HG03175 (cell line): ENCODE results near the gene ATAT1.

Experiments
- ATAC-seq: cut with Tn5 transposase; IDR thresholded peaks from one replicate; pipeline ENCODE4 v1.9.1; 2021; ENCODE audit warnings: mild to moderate bottlenecking, moderate library complexity; ENCODE audit not compliant: unreplicated experiment

The ATAT1 gene

DNA sequence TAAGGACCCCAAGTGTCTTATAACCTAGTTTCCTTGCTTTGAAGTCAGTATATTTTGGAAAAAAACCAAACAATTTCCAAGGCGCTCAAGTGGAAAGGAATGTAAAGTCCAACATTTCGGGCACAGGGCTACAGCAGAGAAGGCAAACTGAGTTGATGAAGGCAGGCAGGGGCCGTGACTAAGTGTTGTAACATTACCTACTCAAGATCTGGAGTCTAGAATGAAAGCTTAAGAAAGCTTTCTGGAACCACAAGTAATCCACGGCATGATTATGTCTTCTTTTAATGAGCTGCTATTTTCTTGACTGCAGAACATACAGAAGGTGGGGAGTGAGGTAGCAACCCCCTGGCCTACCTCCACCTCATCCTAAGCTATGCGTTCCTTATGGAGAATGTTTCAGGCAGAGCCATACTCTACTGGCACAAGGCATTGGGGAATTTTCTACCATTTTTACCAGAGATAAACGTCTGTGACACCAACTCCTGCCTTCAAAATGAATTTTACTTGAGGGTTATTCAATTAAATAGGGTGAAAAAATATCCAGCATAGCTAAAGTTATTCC is 13.9 kb upstream of the ATAT1 start:
- ATAC-seq: no peak

DNA sequence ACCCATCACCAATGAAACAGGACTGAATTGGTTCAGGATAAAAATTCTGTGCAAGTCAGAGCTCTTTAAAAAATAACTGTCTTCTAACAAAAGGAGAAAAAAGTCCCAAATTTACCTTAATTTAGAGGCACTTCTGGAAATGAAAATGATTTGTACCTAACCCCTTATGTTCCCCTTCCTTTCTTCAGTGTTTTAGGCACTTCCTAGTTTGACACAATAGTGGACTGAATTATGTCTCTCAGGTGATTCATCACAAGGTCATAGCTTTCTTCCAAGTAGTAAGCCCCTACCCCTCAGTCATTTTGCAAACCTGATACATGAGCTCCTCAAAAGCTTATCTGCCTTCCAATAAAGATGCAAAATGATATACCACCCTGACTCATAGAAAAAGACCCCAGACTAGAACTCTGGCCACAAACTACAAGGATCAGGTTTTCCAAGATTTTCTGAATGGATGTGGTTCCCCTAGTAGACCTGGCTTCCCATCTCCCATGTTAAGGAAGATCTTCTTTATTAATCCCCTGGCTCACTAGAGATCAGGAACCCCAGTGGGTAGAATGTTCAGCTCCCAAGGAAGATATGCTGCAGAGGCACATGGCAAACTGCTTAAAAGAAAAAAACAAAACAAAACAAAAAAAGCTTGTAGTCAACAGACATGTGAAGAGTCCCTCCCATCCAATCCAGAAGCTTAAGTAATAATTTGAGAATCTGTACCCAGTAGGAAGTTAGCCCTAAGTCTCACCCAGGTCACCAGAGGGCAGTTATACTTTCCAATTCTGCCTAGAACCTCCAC is 13.2 kb upstream of the ATAT1 start:
- ATAC-seq: no peak

DNA sequence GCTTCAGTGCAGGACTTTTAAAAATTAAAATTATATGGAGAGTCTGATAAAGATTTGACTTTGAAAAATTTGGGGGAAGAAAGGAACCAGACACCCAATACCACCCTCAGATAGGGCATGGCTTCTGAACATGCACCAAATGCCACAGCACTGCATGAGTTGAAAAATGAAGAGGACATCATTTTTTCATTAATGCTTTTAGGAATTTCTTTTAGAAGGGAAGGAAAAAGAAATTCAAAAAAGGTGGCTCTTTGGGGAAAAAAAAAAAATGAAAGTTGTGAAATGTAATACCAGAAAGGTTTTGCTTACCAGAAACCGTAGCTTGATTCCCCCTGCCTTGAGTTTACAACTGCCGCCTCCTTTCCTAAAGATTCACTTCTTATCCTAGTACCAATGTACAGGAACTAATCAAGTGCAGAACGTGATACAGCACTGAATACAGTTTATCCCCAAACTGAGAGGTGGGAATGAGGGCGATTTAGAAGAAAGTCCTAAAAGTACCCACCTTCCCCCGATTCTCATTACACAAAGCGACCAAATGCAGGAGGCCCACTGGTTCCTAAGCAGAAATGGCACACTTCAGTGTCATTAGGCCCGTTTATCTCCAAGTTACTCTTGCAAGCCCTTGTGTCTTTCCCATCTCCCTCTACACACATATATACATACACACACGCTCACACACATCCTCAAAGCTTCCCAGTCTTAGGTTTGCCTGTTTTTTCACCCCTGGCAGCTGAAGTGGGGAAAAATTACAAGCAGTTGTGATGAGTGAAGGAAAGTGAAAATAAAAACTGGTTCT is 12.4 kb upstream of the ATAT1 start:
- no peak for ATAC-seq

DNA sequence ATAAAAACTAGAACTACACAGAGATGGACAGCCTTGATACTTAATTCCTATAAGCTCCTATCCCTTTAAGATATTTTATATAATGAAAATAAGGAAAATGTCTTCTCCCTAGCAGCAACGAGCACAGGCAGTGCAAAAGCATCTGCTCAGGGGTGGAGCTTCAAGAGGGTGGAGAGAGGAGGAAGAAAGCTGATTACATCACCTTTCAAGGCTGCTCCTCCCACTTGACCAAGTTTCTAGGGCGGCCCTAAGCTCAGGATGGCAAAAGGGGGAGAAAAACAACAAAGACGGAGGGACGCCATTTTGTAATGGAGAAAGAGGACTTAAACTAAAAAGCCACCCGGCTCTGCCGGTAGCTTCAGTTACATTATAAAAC is 11.8 kb upstream of the ATAT1 start:
- ATAC-seq: peak; percentile 46

DNA sequence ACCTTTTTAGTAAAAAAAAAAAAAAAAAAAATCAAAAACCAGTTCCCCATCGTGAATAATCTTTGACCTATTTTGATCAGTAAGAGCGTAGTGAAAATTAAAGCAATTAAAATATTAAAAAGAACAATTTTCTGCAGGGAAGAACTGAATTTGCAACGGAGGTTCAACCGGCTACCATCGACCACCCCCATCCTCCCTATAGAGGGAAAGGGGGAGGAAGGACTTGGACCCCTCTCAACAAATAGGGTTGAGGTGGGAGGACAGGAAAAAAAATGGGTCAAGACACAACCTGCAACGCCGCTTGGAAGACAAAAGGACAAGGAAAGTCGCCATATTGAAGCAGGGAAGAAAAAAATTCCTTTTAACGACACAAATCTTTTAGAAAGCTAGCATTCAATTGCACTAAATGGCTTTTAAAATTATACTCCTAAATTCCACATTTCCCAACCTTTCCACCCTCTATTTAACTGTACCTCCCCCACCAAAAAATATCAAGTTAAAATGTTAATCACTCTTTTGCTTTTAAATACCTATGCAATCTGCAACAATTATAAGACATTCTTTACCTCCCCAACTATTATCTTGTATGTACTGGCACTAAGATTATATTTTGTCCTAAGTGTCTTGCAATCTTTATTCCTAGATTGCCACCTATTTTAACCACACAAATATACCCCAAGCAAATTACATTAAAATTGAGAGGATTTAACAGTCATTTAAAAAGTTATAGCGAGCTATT is 11.3 kb upstream of the ATAT1 start:
- no peak for ATAC-seq

DNA sequence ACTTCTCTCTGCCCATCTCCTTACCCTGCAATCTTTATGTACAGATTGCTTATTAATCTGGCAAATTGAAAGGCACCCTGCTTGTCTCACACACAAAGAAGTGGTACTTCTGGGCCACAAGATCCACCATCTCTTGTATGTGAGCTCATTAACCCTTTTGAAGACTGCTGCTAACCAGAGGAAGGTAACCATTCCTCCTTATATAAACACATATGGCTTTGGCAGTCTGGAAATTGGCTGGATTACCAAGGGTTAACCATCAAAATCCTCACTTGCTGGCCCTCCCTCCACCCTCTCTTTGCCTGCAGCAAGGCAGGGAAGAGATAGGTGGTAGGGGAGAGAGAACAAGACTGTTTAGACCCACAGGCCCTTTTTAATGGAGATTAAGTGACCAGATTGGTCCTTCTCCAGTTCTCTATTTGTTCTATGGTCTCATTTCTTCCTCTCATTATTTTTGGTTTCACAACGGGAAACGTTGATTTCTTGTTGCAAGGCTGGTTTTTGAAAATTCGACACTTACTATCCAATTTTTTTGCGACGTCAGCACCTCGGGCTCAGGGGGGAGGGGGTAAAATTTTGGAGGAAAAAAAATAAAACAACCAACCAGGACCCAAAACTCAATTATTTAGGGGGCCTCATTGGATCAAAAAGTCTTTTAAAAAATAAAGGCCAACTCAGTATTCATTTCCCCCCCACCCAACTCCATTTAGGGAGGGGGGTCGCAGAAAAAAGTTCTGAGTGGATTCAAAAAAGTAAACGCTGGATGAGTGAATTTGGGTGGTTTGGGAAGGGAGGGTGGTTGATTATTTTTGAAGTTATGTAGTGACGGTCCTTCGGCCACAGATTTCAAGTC is 10.5 kb upstream of the ATAT1 start:
- no peak for ATAC-seq

DNA sequence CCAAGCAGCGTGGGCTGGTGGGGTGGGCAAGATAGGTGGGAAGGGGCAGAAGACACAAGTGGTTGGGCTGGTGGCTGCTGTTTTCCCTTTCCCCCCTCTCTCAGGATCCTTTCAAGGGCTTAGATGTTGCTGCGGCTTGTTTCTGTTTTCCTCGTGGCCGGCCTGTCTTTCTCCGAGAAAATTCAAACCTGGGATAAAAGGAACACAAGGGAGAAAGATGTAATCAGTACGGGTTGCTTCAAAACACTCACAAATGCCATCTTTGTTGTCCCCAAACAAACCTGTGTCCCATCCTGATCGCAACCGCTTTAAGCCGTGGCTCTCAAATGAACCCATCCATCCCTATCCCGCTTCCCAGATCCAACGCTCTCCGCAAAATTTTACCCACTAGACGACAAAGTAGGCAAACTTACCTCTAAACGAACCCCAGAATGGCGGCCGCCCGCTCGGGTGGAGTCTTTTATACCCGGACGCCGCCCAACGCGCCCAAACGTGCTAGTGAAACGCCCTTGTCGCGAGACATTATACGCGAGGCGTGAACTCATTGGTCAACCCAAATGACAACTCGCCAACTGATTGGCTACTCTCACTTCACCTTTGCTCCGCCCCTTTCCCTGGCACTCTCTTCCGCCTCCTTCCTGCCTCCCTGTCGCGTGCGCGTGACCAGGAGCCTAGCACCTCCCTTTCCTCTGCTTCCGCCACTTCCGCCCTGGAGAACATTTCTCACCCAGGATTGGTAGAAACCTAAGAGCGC is 9.7 kb upstream of the ATAT1 start, which contains the start of gene PPP1R10:
Gene PPP1R10 (minus strand): TSS at position 433 of the 754 bp plus-strand sequence. CDS start 7,299 bp downstream, outside the sequence.
- peak; percentile 78 for ATAC-seq

DNA sequence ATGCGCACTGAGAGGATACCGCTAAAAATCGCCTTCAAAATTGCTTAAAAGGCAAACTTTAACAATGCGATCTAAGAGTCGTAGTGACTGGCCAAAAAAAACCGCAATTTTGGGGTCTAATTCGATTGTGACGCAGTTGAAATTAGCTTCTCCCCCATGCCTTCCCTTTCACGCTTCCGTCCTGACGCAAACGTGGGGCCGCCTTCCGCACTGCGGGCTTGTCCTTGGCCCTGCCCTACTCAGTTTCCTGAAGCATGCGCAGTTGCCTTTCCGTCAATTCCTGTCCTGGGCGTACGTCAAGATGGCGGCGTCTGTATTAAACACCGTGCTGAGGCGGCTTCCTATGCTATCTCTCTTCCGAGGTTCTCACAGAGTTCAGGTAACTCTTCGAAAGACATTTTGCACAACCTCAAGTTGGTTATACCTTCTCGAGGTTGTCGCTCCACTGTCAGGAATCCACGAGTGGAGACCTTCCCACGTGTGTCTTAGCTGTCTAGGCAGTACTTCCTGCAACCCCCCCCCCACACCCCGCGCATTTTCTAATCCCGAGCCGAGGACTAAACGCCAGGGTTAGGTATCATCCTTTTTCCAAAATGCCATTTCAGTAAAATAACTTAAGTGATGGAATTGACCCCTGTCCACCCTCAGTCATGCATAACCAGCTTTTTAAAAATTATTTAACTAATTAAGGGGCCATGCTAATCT is 9.0 kb upstream of the ATAT1 start, which contains the start of gene MRPS18B:
Gene MRPS18B (plus strand): TSS at position 276 of the 705 bp plus-strand sequence. CDS start 26 bp downstream, at position 302.
- peak; percentile 76 for ATAC-seq

DNA sequence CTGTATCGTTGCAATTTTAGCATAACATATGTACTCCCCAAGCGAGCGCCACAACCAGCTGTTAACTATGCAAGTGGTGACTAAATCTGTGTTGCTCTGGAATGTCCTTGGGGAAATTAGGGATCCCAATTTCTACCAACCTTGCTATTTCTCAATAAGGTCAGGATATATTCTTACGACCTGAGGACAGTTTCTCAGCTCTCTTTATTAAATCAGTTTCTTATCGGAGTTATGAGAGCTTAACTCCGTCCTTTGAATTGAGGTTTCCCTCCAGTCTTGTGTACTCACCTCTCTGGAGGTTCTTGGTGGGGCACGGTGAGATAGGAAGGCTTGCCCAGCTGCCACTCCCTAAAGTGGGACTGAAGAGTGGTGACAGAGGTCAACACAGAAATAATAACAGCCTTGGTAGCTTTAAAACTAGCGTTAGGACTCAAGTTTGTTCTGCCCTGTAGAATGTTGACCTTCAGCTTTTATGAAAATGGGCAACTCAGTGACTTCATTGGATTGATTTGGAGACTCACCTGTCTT is 8.3 kb upstream of the ATAT1 start:
- no peak for ATAC-seq

DNA sequence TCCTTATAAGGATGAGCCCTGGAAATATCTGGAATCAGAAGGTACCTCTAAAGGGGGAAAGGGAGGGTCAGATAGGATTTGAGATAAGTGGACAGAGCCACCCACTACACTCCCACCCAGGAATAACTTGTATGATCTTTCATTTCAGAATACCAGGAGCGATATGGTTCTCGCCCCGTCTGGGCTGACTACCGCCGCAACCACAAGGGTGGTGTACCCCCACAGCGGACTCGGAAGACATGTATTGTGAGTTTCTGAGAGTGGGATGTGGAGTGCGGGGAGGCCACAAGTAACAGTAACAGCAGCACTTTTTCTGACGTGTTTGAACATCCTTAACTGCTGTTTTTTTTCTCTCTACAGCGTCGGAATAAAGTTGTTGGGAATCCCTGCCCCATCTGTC is 7.1 kb upstream of the ATAT1 start:
- ATAC-seq: no peak

DNA sequence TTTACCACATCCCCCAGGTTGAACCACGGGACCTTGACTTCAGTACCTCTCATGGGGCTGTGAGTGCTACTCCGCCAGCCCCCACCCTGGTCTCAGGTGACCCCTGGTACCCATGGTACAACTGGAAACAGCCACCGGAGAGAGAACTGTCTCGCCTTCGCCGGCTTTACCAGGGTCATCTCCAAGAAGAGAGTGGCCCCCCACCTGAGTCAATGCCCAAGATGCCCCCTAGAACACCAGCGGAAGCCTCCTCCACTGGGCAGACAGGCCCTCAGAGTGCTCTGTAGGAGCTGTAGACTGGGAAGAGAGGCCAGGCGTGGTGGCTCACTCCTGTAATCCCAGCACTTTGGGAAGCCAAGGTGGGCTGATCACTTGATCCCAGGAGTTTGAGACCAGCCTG is 1.2 kb upstream of the ATAT1 start:
- no peak for ATAC-seq

DNA sequence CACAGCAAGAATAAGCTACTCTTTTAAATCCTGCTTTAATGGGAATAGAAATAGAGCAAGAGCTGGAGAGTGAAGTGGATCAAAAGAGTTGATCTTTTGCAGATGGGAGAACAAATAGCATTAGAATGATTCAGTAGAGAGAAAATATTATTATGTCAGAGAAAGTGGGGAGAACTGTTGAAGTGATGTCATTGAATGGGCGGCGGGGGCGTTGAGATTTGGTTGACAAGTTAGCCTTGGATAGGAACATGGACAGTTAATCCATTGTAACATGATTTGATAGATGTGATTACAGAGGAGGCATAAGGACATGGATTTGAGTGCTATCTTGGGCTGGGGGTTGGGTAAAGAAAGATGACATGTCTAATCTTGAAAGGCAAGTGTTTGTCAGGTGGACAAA is 9.2 kb downstream of the ATAT1 start:
- no peak for ATAC-seq

DNA sequence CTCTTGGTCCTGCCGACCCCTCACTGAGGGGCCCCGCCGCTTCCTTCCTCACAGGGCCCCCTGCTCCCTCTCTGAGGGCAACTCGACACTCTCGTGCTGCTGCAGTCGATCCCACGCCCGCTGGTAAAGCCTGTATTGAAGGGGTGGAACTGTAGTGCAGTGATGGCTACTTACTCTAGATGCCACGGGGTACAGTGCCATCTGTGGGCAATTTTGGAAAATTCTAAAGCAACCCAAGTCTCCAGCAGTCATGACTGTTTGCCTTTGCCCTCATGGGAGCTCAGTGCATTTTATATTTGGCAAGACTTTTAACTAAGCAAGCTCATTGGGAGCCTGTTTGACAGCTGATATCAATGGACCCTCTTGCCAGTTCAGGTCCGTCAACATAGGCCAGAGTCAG is 13.8 kb downstream of the ATAT1 start:
- ATAC-seq: no peak

DNA sequence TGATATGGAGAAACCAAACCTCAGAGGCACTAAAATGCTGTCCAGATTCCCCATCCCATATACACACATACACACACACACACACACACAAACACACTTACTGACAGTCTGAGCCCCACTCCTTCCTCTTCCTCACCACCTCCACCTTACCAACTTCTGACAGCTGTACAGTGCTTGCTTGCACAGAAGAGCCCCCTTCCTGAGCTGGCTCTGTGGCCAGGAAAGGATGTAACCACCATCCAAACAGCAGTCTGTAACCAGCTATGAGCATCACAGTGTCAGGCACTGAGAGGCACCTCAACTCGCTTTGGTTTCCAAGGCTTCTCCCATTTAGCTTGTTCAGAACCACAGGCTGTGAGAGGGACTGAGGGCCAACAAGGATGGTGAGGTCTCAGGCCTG is 14.4 kb downstream of the ATAT1 start:
- ATAC-seq: no peak

DNA sequence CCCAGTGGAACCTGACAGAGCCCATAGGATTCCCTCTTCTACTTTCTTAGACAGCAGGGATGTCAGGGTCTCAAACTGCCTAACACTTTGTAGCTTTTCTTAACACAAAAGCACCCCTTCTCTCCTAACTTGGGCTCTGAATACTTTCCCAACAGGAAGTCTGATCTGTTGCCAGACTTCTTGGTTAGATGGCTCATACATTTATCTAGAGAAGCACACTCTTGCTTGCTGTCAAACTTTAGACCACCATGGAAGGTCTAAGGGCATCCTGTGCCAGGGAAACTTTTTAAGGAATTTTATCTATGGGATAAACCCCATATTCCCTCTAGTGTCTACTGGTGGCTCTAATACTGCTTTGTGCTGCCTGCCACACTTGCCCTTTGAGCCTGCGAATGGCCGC is 17.0 kb downstream of the ATAT1 start:
- ATAC-seq: no peak

DNA sequence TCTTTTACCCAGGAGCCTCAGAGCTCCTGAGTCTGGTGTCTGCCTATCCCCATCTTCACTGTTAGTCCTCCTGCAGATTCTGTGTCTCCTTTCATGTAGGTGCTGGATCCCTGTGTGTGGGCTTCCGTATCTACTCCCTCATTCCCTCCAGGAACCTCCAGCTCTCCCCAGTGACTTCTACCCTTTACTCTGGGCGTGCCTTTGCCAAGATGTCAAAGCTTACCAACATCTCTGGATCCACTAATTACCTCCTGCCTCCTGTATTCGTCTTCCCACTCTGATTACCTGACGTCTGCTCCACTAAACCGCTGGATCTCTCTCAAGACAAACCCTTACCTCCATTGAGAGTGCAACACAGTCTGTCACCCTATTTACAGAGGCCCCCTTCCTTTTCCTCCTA is 18.1 kb downstream of the ATAT1 start:
- no peak for ATAC-seq

DNA sequence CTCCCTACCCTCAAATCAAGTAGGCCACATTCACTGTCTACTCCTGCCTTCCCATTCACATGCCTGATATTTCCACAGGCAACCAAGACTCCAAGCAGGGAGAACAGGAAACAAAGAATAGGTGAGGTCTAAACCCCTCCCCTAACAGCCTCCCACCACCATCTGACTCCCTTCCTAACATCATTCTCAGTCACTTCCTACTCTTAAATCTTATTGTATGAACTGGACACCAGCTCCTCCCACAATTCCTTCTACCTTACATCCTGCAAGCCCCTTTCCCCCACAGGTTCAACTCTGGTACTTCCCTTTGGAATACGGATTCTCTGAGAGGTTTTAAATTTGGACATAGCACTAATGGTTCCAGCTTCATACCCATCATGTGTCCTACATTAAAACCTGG is 19.3 kb downstream of the ATAT1 start:
- no peak for ATAC-seq

DNA sequence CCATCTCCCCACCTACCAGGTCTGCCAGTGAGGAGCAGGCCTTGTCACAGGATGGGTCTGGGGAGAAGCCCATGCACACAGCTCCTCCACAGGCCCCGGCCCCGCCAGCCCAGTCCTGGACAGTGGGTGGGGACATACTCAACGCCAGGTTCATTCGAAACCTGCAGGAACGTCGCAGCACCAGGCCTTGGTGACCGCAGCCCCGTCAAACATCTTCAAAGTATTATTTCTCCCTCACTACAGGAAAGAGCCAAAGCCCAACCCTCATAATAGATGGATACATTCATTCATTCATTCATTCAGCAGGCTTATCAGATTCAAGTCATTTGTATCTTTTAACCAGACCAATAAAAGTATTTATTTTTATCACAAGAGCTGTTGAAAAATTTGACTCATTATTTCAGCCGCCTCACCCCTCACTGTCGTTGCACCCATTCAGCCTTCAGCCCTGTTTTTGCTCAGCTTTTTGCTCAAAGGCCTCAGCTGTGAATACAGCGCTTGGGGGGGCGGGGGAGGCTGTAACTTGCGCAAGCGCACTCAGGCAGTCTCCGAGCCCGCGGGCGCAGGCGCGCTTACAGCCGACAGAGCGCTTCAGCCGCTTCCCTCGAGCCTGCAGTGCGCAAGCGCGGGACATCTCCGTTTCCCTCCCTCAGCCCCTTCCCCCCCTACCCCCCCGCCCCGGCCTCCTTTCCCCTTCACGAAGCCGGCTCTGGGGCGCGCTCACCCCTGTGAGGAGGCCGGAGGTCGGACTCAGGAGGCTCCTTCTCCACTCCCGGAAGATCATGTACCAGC is 20.0 kb downstream of the ATAT1 start, which contains the start of gene C6orf136:
Gene C6orf136 (plus strand): TSS at position 684 of the 792 bp plus-strand sequence. CDS start 99 bp downstream, at position 783.
- peak; percentile 59 for ATAC-seq
